GM12874 (cell line): Measurements from ENCODE around the gene LRRC28.

ENCODE experiments used
- CTCF ChIP-seq: IDR thresholded peaks from 2 replicates; pipeline ENCODE4 v1.5.1; 2011; ENCODE audit warnings: low read depth, mild to moderate bottlenecking, control low read depth, low read length, moderate library complexity; ENCODE audit not compliant: insufficient read depth

The LRRC28 gene

GRCh38 chr15:99407716-99408115, 156.4 kb downstream of the LRRC28 start:
- no peak for TF ChIP-seq CTCF

GRCh38 chr15:99408236-99409096, 157.2 kb downstream of the LRRC28 start:
- TF ChIP-seq CTCF: no peak

GRCh38 chr15:99409097-99409473, 157.8 kb downstream of the LRRC28 start:
- peak; percentile 48 for TF ChIP-seq CTCF

- TF ChIP-seq CTCF: no peak
Measured at GRCh38 chr15:99409560-99409959, 158.3 kb downstream of the LRRC28 start.

- no peak for TF ChIP-seq CTCF
Measured at GRCh38 chr15:99410477-99410876, 159.2 kb downstream of the LRRC28 start.

GRCh38 chr15:99411234-99411633, 160.0 kb downstream of the LRRC28 start:
- TF ChIP-seq CTCF: no peak

- no peak for TF ChIP-seq CTCF
Measured at GRCh38 chr15:99412082-99412481, 160.8 kb downstream of the LRRC28 start.
